HCEC 1CT (cell line): Measurements from ENCODE around the gene RAD51.
A peak's percentile ranks its signal among the peaks of the same experiment; 100 is the strongest.

Source experiments
- DNase-seq: peaks from one replicate; pipeline ENCODE4 v3.0.0-alpha.2; 2017

Gene RAD51

DNA sequence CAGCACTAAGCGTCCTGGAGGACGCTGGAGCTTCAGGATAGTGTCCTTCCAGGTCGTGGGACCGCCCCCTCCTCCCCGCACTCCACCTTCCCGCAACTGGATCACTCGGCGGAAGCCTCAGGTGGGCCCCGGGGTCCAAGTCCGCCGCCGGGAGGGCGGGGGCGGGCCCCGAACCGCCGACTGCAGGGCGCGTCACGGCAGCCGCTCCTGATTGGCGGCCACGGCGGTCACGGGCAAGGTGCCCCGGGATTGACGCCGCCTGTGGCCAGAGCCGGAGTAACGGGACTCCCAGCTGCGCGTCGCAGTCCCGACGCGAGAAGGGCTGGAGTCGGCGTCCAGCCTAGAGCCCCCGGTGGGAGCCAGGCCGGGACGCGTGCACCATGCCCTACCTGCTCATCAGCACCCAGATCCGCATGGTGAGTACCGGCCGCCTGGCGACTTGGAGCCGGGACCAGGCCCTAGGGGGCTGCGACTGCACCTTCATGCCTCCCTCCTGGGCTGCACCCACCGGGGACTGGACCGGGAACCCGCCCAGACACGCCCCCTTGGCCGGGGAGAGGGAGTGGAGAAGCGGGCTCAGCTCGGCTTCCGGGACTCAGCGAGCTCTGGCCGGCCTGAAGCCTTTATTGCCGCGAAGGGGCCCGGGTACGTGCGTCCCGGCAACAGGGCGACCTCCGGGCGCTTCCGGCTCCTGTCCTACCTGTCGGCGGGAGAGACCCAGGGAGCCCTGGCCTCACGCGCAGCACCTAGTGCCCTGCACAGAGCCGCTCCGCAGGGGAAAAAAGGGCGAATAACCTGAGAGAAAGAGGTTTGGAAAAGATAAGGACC lies 69.0 kb downstream of the RAD51 start, which contains the start of gene GCHFR:
TSS of gene GCHFR (plus strand) at position 268 of the 828 bp plus-strand sequence. CDS start at position 381, 113 bp downstream.
- peak; percentile 67 for DNase-seq

GRCh38 chr15:40764629-40765103 lies 69.7 kb downstream of the RAD51 start:
- no peak for DNase-seq

DNA sequence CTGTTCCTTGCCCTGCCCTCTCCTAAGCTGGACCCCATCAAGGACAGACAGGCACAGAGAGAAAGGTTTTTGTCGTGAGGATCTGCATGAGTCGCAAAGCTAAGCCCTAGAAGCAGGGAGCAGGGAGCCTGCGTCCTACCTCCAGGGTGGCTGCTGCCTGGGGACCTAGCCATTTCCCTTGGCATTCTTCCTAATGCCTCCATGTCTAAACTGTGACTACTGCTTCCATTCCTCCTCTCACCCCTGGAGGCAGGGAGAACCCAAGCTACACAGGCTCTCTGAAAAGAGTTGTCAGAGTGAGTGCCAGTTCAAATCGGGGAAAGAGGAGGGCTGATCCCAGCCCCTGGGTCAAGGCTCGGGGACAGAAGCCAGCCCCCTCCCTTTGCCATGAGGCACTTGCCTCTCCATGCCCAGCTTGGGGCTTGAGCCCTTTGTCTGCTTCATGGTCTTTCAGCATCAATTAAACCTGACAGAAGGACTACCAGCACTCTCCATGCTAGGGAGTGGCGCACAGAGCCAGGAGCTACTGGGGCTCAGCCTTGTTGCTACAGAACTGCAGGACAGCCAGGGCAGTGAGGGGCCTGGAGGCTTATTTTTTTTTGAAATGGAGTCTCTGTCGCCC lies 71.3 kb downstream of the RAD51 start:
- DNase-seq, result no peak

DNA sequence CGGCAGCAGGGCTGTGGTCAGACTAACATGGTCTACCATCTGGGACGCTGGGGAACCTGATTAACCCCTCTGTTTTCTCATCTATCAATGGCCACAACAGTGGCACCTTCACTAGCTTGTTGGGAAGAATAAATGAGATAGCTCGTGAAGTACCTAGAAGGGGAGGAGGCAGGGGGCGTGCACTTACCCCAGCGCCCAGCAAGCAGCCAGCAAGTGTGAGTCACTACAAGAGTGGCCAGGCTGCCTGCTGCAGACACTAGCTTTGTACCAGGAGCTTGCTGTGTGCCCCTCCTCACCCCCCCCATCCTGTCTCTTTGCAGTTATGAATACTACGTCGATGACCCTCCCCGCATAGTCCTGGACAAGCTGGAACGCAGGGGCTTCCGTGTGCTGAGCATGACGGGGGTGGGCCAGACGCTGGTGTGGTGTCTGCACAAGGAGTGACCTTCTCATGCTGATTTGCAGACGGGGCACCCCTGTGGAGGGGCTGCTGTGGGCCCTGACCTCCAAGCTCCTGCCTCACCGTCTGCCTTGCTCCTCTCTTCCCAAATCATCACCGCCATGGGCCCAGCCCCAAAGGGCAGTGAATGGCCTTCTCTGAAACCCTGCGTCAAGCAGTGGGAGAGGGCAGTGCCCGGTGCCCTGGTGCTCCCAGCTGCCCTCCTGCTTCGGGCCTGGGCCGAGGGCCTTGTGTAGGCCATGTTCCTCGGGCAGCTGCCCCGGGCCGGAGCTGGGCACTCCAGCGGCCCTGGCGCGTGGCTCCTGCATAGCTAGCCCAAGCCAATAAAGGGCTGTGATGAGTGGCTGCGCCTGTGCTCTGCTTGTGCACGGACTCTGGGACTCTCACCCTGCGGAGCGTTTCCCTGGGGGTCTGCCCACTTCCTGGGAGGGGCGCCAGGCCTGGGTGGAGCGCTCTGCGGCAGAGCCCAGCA lies 72.2 kb downstream of the RAD51 start:
- no peak for DNase-seq

- no peak for DNase-seq
Observed at GRCh38 chr15:40767838-40768500, 73.0 kb downstream of the RAD51 start.

- no peak for DNase-seq
Observed at GRCh38 chr15:40768521-40769273, 73.7 kb downstream of the RAD51 start.

- no peak for DNase-seq
Observed at GRCh38 chr15:40769274-40770146, 74.5 kb downstream of the RAD51 start, which contains the start of gene C15orf62. Gene C15orf62 (plus strand): TSS chr15:40769980. CDS start chr15:40770496, 516 bp downstream.

- no peak for DNase-seq
Observed at GRCh38 chr15:40770147-40770721, 75.3 kb downstream of the RAD51 start.

DNA sequence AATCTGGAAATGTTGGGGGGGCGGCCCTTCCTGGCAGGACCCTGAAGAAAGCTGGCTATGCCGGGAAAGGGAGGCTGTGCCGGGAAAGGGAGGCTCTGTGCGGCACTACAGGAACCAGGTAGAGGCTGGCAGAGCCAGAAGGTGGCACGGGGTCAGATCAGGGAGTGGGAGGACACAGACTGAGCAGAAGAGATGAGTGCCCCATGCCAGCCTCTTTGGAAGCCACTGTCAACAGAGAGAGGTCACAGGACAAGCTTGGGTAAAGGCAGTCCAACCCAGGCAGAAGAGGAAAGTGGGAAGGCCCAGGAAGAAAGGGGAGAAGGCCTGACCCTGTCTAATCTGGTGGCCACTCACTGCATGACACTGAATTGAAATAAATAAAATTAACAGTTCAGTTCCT lies 76.3 kb downstream of the RAD51 start:
- DNase-seq, result no peak

DNA sequence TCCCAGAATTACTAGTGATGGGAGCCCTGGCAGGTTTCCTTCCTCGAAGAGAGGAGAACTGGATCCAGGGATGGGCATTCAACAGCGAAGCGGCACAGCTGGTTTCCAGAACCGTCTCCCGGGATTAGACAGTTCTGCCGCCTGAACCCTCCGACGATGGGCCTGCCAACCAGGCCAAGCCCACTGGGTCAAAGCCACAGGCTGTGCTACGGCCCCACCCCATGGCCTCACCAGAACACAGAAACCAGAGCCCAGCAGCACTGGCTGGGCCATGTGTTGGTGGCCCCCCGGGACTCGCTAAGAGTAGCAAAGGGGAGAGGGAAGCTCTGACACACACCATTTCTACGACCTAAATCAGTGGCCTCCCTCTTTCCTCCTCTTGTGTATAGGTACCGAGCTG lies 77.0 kb downstream of the RAD51 start:
- no peak for DNase-seq

- no peak for DNase-seq
Observed at GRCh38 chr15:40773496-40773895, 78.5 kb downstream of the RAD51 start.

DNA sequence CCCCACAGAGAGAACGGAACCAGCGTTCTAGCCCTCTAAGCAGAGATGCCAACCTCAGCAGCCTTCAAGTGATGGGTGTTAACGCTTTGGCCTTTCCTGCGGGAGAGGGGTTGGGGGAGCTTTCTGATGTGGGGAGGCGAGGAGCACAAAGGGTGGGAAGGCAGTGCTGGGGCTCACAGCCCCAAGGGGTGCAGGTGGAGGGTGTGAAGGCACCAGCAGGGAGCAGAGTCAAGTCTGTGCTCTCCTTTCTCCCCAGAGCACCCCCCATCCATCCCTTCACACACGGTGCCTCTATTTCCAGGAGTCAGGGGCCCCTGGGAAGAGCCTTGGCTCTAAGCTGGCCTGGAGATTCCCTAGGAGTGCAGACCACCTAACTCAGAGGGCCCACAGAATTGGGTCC lies 78.9 kb downstream of the RAD51 start:
- no peak for DNase-seq

GRCh38 chr15:40775007-40775406 lies 80.0 kb downstream of the RAD51 start:
- no peak for DNase-seq

- DNase-seq, result no peak
Observed at GRCh38 chr15:40775740-40776536, 81.0 kb downstream of the RAD51 start.

DNA sequence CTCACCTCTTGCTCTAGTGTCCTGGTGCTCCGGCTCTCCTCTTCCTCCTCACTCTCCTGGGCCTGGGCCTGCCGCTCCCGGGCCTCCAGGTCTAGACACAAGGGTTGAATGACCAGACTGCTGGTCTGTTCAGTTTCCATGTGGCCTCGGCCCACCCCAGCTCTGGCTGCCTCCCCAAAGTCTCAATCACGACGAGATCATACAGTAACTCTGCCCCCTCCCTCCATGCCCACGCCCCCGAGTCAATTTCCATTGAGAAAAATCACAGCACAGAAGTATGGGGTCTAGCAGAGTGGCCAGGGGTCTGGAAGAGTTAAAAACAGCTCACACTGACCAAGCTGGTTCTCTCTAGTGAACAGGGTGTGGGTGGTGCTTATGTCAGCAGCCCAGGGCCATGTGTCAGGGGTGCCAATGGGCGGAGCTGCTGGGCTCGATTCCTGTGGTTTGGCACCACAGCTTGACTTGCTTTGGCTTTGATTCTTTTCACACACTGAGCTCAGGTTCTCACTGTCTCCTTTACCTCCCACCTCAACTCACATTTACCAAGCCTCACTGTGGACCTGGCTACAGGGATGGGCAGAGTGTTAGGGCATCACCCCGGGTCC lies 81.7 kb downstream of the RAD51 start:
- DNase-seq, result no peak
